T47D (cell line): ENCODE data around the gene BCAS3.

Experiments used
- DNase-seq, 2 experiments: peaks; one replicate each; pipeline versions ENCODE4 v3.0.0 to v3.0.0-alpha.2; 2011 to 2012; ENCODE audit warnings: low read depth in 1 of 2, low spot score in 1 of 2
- JUND ChIP-seq: IDR thresholded peaks from 2 replicates; pipeline ENCODE4 v1.6.1; 2012; ENCODE audit warnings: low read depth
- in situ Hi-C: cut with HindIII; loops from 2 replicates; pipeline ENCODE4 v1.10.0; 2016; ENCODE audit warnings: low sequenced_read_pairs, low pct_unique_long_range_greater_than_20kb

The BCAS3 gene

DNA sequence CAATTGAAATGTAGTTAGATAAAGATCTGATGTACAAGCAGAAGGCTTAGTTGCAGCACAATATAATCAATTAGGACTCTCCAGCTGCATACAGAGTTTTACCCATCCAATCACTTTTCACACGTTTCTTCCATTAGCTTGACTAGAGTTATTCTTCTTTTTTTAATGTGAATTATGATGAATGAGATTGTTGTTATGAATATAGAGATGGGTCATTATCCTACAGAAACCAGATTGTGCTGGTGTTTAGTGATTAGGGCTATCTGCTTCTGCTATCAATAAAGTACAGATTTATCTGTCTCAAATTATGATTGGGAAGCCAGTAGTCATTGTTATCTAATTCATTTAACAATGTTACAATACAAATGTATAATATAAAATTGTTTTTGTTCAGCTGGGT lies 500.6 kb downstream of the BCAS3 start:
- in situ Hi-C loops, result no loop called here
- no peak for TF ChIP-seq JUND
- no peak for DNase-seq

DNA sequence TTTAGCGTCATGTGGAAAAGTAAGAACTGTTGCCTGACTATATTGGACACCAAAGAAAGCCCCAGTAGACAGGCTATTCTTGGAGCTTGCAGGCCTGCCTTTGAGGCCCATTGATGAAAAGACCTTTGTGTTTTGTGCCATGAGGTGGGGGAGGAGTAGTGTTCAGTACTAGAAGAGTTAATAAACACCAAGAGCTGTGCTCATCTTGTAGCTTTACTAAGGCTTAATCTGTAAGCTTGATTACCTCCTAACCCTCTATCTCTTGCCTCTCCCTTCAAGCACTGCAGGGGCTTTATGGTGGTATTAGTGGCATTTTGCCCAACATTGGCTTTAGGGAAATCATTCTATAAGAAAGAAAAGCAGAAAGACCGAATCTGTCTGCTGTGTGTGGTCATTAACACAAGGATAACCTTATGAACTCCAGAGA lies 501.7 kb downstream of the BCAS3 start:
- TF ChIP-seq JUND, result no peak
- DNase-seq, result no peak
- in situ Hi-C loops, result no loop called here

DNA sequence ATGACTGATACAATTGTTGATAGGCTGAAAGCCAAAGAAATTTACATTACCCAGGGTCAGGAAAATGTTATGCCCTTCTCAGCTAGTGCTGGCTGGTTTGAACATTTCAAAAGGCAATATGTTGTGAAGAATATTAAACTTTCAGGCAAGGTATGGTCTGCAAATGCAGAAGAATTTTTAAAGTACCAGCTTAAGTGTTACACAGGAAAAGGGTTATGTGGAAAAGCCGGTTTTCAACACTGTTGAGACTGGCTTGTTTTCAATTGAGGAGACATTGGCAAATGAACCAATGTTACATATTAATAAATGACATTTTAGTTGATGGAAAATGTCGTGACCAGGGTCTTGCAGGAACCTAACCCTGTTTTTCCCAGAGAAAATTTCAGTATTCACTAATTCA lies 506.1 kb downstream of the BCAS3 start:
- TF ChIP-seq JUND, result no peak
- in situ Hi-C loops, result no loop called here
- peak in 1 of 2 experiments; percentile 22 for DNase-seq

DNA sequence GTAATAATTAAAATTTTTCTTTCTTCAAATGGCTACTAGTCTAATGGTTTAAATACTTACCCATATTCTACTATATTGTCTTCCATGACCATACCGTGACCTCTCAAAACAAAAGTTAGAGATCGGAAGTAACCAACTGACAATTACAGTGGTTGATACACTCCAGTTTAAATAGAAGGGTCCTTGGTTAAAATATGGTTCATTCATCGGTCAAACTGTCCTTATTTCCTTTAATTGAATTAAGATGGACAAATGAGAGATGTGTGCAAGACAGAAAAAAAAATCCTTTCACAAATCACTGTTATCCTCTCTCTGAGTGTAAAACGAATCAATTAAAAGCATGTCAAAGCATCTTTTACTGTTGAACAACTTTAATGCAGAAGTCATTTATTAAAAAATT lies 507.7 kb downstream of the BCAS3 start:
- in situ Hi-C loops, result no loop called here
- DNase-seq, result no peak
- TF ChIP-seq JUND, result no peak

DNA sequence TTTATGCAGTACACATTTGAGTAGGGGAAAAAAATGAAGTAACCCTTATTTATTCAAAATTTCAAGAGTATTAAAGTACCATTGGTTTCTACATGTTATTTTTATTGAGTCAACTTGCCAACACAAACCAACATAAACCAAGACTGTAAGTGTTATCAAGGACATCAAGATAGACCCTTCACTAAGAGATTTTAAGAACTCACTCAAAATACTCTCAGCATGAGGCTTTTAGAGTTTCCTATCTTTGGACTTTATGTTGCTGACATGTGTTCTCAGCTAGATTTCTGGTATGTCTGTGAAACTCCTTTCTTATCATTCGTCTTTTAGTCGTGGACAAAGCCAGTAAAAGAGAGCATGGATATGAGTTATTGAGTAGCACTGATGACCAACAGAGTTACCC lies 509.4 kb downstream of the BCAS3 start:
- TF ChIP-seq JUND, result no peak
- in situ Hi-C loops, result no loop called here
- no peak for DNase-seq

DNA sequence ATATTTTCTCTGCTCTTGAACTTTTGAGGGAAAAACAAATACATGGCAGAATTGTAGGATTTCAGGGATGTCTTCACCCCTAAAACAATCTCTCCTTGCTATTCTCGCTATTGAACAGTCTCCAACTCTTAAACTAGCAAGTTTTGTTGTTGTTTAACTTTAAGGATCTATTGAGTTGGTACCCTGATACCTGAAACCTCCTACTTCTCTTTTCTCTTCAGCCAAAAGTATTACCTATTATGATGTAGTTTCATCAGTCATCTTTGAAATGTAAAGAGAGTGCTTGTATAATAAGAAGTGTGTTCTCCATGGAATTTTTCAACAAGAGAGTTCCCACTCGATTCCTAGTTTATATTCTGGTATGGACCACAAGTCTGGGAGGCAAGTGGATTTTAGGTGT lies 510.4 kb downstream of the BCAS3 start:
- DNase-seq, result no peak
- no peak for TF ChIP-seq JUND
- in situ Hi-C loops, result no loop called here

DNA sequence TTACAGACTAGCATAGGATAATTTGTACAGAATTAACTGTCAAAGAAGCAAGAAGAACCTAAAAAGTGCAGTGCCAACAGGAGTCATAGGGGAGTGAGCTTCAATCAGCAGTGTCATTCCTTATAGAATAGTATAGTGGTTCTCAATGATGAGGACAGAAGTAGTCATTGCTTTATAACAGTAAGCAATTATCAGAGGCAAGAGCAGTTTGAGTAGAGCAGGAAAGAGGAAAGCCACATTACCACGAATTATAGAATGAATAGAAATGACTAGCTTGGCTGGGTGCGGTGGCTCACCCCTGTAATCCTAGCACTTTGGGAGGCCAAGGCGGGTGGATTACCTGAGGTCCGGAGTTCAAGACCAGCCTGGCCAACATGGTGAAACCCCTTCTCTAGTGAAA lies 512.3 kb downstream of the BCAS3 start:
- DNase-seq, result no peak
- in situ Hi-C loops, result no loop called here
- no peak for TF ChIP-seq JUND

DNA sequence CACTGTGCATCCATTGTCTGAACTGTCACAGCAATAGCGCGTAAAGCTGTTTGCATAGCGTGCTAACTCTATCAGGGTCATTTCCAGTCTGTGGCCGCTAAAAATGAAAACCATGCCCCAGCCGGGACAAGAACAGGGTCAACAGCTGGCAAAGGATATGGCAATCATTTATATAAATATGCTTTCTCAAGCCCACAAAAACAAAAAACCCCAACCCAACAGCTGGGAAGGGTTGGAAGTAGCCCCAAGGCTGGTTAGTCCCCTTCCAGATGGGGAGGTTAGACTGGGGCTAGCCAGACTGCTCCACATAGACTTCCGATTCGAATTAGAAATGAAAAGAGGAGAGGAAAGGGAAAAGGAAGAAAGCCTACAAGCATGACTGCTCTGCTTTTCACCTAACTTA lies 518.7 kb downstream of the BCAS3 start:
- in situ Hi-C loops, result no loop called here
- DNase-seq, result no peak
- no peak for TF ChIP-seq JUND

GRCh38 chr17:61196799-61197198 lies 519.1 kb downstream of the BCAS3 start:
- in situ Hi-C loops, result no loop called here
- no peak for TF ChIP-seq JUND
- DNase-seq, result peak in 1 of 2 experiments; percentile 24

DNA sequence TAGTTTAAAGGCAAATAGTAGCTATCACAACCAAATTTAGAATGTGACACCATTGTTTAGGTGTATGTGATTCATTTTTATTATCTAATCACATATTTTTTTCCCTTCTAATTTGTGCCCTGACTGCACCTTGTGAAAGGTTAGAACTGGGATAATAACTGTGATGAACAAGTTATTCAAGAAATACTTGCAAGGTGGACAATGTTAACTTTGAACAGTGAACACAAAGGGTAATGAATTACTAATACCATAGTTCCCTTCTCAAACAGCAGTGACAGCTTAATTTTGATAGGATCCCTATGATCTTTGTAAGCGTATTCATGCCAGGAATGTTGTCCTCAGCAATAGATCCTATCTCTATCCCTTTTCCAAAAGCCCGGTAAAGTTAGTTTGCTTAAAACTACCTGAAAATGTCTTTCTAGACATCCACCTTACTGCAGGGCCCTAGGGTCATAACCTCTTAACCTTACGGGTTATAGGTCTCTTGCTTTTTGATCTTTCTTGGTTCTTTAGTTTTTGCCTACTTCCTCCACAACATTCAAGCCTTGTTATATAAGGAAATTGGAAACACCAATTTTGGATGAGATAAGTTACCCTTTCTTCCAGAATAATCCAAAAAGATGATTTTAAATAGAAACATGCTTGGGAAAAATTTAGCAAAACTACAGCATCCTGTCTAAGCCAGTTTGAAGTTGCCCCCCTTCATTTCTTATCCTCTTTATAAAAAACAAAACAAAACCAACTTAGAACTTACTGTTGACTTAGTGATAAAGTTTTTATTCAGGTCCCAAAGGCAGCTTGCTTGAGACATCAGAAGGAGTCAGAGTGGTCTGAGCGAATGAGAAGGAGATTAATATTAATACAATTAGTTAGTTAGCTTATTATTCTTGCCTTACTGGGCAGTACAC lies 522.0 kb downstream of the BCAS3 start:
- in situ Hi-C loops, result no loop called here
- DNase-seq, result no peak
- no peak for TF ChIP-seq JUND

DNA sequence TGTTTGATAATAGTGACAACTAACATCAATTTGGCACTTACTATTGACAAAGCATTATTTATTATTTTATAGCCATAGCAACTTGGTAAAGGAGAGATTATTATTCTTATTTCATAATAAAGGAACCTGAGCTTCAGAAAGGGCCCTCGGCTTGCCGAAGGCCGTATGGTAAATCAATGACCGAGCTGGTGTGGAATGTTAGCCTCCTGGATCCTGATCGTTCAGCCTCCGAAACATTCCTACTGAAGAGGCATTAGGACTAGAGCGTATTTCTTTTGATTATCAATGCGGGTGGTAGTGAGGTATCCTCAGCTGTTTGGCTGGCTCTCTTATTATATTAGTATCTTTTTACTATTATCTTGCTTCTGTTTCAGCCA lies 522.7 kb downstream of the BCAS3 start:
- no peak for DNase-seq
- in situ Hi-C loops, result no loop called here
- TF ChIP-seq JUND, result no peak

DNA sequence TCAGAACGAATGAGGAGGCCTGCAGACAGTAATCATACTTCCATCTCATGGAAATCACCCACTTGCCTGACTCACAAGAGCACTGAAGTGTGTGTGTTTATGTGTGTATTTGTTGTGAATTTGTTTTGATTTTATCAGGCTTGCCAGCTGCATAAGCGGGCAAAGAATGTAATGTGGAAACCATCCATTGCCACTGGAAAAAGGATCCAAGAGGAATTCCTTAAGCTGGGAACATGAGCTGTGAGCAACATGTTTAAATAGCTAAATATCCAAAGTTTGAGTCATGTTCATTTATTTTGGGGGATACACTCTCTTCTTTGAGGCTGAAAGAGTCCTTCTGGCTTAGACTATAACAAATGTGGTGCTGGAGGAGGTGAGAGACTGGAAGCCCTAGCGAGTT lies 523.6 kb downstream of the BCAS3 start:
- in situ Hi-C loops, result no loop called here
- DNase-seq, result peak in 1 of 2 experiments; percentile 74
- TF ChIP-seq JUND, result peak; percentile 55; the same call in 1 of the 2 replicates

DNA sequence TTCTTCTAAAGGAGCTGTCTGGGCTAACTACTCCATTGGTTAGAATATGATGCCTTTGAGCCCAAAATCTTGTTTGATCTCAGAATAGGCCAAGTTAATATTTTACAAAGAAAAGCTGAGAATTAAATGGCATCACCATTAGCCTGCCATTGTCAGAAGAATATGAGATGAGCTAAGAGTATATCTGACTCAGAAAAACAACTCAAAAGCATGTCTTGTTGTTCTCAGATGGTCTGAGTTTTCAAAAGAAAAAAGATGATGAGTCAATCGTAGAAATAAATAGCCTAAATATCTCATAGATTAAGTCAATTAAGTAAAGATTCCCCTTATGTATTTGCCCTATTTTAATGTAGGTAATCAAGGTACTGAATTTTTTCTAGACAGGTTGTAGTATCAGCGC lies 524.9 kb downstream of the BCAS3 start:
- in situ Hi-C loops, result no loop called here
- DNase-seq, result no peak
- no peak for TF ChIP-seq JUND
